SU-DHL-6 (cell line): Measurements from ENCODE around the gene MADD.

Experiments used
- CTCF ChIP-seq: fragments of 200-600 bp; sonication (generic); IDR thresholded peaks from one replicate; pipeline ENCODE4 v1.5.1; 2017; ENCODE audit warnings: antibody characterized with exemption, mild to moderate bottlenecking, low read length, moderate library complexity; ENCODE audit not compliant: insufficient read depth, poor library complexity, severe bottlenecking
- EZH2phosphoT487 ChIP-seq: fragments of 200-600 bp; sonication (generic), shearing (Covaris generic); conservative IDR thresholded peaks from 2 replicates; pipeline ENCODE4 v1.6.1; 2018; ENCODE audit warnings: mild to moderate bottlenecking, antibody characterized with exemption, low read length, moderate library complexity, mixed read lengths

- no peak for TF ChIP-seq CTCF
- no peak for TF ChIP-seq EZH2phosphoT487
Measured at GRCh38 chr11:47335733-47336132, 65.8 kb downstream of the MADD start.
